ENCODE measurements around the gene PEX11A. TPM values are rescaled to one million over a fixed set of nuclear protein-coding genes. Genes with fewer than 3 reads are reported as not detected.

Gene PEX11A
- total RNA-seq, 1 experiment from 2014 or later: 6.2 TPM

DNA sequence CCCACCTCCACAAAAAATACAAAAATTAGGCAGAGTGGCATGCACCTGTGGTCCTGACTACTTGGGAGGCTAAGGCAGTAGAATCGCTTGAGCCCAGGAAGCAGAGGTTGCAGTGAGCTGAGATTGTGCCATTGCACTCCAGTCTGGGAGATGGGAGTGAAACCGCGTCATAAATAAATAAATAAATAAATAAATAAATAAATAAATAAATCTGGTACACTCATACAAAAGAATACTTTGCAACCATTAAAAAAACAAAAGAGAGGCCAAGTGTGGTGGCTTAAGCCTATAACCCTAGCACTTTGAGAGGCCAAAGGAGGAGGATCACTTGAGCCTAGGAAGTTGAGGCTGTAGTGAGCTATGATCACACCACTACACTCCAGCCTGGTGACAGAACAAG lies 32.5 kb upstream of the PEX11A start:
- H3K9me3 ChIP-seq (ENCODE audit: control insufficient read depth, insufficient read depth, low read depth, low read length): 0 out of 2 replicates have a peak, but pooled peaks cover 3% of the 10 kb centered on the region
- BruUV-seq (replicated peaks): no TSS peak
- no peaks in the 10 kb centered on the region for H3K4me1 ChIP-seq (ENCODE audit: control insufficient read depth, insufficient read depth, low read length)
- H3K27ac ChIP-seq (ENCODE audit: low read length): no peak overlapping the region
- ChIA-PET POLR2A (no interaction called here), CTCF (no interaction called here)
- no peak overlapping the region for H3K4me3 ChIP-seq (ENCODE audit: low read depth in 2 of 2, low read length in 2 of 2)
- ATAC-seq: no peak
- intact Hi-C loops (cut with micrococcal nuclease; ENCODE audit: unreplicated experiment): no loop called here
- DNase-seq (ENCODE audit: low read depth, low spot score): no peak
- in situ Hi-C loops (cut with HindIII; ENCODE audit: low pct_unique_long_range_greater_than_20kb, low sequenced_read_pairs): no loop called here
- H3K27me3 ChIP-seq (ENCODE audit: control insufficient read depth, insufficient read depth, low read length): no peaks in the 10 kb centered on the region
- TF ChIP-seq, protein P1, sequence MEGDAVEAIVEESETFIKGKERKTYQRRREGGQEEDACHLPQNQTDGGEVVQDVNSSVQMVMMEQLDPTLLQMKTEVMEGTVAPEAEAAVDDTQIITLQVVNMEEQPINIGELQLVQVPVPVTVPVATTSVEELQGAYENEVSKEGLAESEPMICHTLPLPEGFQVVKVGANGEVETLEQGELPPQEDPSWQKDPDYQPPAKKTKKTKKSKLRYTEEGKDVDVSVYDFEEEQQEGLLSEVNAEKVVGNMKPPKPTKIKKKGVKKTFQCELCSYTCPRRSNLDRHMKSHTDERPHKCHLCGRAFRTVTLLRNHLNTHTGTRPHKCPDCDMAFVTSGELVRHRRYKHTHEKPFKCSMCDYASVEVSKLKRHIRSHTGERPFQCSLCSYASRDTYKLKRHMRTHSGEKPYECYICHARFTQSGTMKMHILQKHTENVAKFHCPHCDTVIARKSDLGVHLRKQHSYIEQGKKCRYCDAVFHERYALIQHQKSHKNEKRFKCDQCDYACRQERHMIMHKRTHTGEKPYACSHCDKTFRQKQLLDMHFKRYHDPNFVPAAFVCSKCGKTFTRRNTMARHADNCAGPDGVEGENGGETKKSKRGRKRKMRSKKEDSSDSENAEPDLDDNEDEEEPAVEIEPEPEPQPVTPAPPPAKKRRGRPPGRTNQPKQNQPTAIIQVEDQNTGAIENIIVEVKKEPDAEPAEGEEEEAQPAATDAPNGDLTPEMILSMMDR (IDR thresholded peaks at IDR 0.05): no peak
- TF ChIP-seq SIN3A (IDR thresholded peaks at IDR 0.05; ENCODE audit: borderline replicate concordance, insufficient read depth, low read depth, low read length) (no peak), POLR2AphosphoS5 (IDR thresholded peaks at IDR 0.05; ENCODE audit: low read depth, low read length) (no peak), TCF7L2 (IDR thresholded peaks at IDR 0.05; ENCODE audit: low read depth, low read length) (no peak)
- TF ChIP-seq, protein P2, sequence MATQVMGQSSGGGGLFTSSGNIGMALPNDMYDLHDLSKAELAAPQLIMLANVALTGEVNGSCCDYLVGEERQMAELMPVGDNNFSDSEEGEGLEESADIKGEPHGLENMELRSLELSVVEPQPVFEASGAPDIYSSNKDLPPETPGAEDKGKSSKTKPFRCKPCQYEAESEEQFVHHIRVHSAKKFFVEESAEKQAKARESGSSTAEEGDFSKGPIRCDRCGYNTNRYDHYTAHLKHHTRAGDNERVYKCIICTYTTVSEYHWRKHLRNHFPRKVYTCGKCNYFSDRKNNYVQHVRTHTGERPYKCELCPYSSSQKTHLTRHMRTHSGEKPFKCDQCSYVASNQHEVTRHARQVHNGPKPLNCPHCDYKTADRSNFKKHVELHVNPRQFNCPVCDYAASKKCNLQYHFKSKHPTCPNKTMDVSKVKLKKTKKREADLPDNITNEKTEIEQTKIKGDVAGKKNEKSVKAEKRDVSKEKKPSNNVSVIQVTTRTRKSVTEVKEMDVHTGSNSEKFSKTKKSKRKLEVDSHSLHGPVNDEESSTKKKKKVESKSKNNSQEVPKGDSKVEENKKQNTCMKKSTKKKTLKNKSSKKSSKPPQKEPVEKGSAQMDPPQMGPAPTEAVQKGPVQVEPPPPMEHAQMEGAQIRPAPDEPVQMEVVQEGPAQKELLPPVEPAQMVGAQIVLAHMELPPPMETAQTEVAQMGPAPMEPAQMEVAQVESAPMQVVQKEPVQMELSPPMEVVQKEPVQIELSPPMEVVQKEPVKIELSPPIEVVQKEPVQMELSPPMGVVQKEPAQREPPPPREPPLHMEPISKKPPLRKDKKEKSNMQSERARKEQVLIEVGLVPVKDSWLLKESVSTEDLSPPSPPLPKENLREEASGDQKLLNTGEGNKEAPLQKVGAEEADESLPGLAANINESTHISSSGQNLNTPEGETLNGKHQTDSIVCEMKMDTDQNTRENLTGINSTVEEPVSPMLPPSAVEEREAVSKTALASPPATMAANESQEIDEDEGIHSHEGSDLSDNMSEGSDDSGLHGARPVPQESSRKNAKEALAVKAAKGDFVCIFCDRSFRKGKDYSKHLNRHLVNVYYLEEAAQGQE (IDR thresholded peaks at IDR 0.05; ENCODE audit: insufficient read depth in 1 of 2, low read depth in 2 of 2, low read length in 1 of 2): no peak
- H3K36me3 ChIP-seq (ENCODE audit: control insufficient read depth, insufficient read depth, low read length): no peaks in the 10 kb centered on the region

DNA sequence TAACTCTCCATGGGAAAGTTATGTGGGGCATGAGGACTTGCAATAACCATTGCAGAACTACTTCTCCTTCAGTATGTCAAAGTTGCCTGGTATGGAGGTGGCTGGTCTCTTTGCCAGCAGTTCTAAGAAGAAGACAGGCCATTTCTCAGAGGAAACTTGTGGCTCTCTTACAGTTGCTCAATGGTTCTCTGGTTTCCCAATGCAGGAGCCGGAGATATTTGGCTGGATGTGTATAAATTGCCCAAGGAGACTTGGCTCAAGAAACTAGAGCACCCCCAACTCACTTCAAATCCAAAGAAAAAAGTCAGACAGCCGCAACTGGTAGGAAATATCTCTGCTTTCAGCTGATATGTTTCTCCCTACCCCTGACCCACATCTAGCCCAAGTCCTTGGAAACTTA lies 24.2 kb upstream of the PEX11A start:
- BruUV-seq (replicated peaks): no TSS peak
- ATAC-seq (no peak), DNase-seq (ENCODE audit: low read depth, low spot score) (no peak)
- ChIA-PET CTCF (no interaction called here), POLR2A (no interaction called here)
- Histone ChIP-seq H3K27ac (ENCODE audit: low read length) (no peak overlapping the region), H3K36me3 (ENCODE audit: control insufficient read depth, insufficient read depth, low read length) (no peaks in the 10 kb centered on the region), H3K27me3 (ENCODE audit: control insufficient read depth, insufficient read depth, low read length) (no peaks in the 10 kb centered on the region; the same call in 1 of the 2 replicates), H3K4me1 (ENCODE audit: control insufficient read depth, insufficient read depth, low read length) (no peaks in the 10 kb centered on the region), H3K4me3 (ENCODE audit: low read depth in 2 of 2, low read length in 2 of 2) (no peak overlapping the region), H3K9me3 (ENCODE audit: control insufficient read depth, insufficient read depth, low read depth, low read length) (no peaks in the 10 kb centered on the region)
- in situ Hi-C loops (cut with HindIII; ENCODE audit: low pct_unique_long_range_greater_than_20kb, low sequenced_read_pairs) (no loop called here), intact Hi-C loops (cut with micrococcal nuclease; ENCODE audit: unreplicated experiment) (no loop called here)
- TF ChIP-seq, protein P1 (IDR thresholded peaks at IDR 0.05): no peak
- TF ChIP-seq POLR2AphosphoS5 (IDR thresholded peaks at IDR 0.05; ENCODE audit: low read depth, low read length) (no peak), TCF7L2 (IDR thresholded peaks at IDR 0.05; ENCODE audit: low read depth, low read length) (no peak), SIN3A (IDR thresholded peaks at IDR 0.05; ENCODE audit: borderline replicate concordance, insufficient read depth, low read depth, low read length) (no peak)

All from Panc1 (cell line).